OCI-LY3 (cell line): ENCODE data around the gene SRF.

Experiments
- H2AFZ ChIP-seq: fragments of 200-600, 300-600 bp; shearing (Covaris generic); 2 replicates; pipeline ENCODE4 v1.6.0; 2014; ENCODE audit warnings: antibody characterized with exemption, low read depth, low read length
- H3K27ac ChIP-seq: fragments of 200-600, 300-600 bp; sonication (generic); 2 replicates; pipeline ENCODE4 v1.5.1; 2014; ENCODE audit warnings: mild to moderate bottlenecking, low read length, moderate library complexity, mixed read lengths
- H3K27me3 ChIP-seq: fragments of 200-600, 300-600 bp; sonication (generic); 2 replicates; pipeline ENCODE4 v1.6.1; 2014; ENCODE audit warnings: low read depth, low read length, mixed read lengths
- H3K36me3 ChIP-seq: fragments of 200-600, 300-600 bp; sonication (generic); replicated peaks from 2 replicates; pipeline ENCODE3; 2014; ENCODE audit warnings: low read depth, low read length, mixed read lengths
- H3K4me1 ChIP-seq: fragments of 300-600, 200-600 bp; sonication (generic); 2 replicates; pipeline ENCODE4 v1.6.1; 2014; ENCODE audit warnings: low read length, mixed read lengths
- H3K4me2 ChIP-seq: fragments of 200-600, 300-600 bp; sonication (generic); 2 replicates; pipeline ENCODE4 v1.6.1; 2014; ENCODE audit warnings: low read length, mixed read lengths
- H3K4me3 ChIP-seq: fragments of 300-600, 200-600 bp; sonication (generic); 2 replicates; pipeline ENCODE4 v1.5.1; 2014; ENCODE audit warnings: antibody characterized with exemption, mild to moderate bottlenecking, low read length, moderate library complexity
- H3K79me2 ChIP-seq: fragments of 300-600, 200-600 bp; shearing (Covaris generic); 2 replicates; pipeline ENCODE4 v1.6.1; 2014; ENCODE audit warnings: mild to moderate bottlenecking, low read length, mixed read lengths
- H3K9ac ChIP-seq: fragments of 300-600, 200-600 bp; shearing (Covaris generic); 2 replicates; pipeline ENCODE4 v1.6.0; 2014; ENCODE audit warnings: mild to moderate bottlenecking, low read length, moderate library complexity
- H3K9me3 ChIP-seq: fragments of 200-600, 300-600 bp; shearing (Covaris generic); 2 replicates; pipeline ENCODE4 v1.6.1; 2014; ENCODE audit warnings: low read length, mixed read lengths; ENCODE audit not compliant: insufficient read depth
- H4K20me1 ChIP-seq: fragments of 200-600, 300-600 bp; sonication (generic); 2 replicates; pipeline ENCODE4 v1.6.1; 2016; ENCODE audit warnings: low read length, mixed read lengths; ENCODE audit not compliant: insufficient read depth
- CTCF ChIP-seq: fragments of 200-600, 300-600 bp; sonication (generic); IDR thresholded peaks from 2 replicates; pipeline ENCODE4 v1.5.1; 2014; ENCODE audit warnings: antibody characterized with exemption, low read length, low read depth
- EZH2phosphoT487 ChIP-seq: fragments of 200-600 bp; shearing (Covaris generic); IDR thresholded peaks from 2 replicates; pipeline ENCODE4 v1.6.1; 2018; ENCODE audit warnings: antibody characterized with exemption, mixed run types, low read depth

SRF gene

DNA sequence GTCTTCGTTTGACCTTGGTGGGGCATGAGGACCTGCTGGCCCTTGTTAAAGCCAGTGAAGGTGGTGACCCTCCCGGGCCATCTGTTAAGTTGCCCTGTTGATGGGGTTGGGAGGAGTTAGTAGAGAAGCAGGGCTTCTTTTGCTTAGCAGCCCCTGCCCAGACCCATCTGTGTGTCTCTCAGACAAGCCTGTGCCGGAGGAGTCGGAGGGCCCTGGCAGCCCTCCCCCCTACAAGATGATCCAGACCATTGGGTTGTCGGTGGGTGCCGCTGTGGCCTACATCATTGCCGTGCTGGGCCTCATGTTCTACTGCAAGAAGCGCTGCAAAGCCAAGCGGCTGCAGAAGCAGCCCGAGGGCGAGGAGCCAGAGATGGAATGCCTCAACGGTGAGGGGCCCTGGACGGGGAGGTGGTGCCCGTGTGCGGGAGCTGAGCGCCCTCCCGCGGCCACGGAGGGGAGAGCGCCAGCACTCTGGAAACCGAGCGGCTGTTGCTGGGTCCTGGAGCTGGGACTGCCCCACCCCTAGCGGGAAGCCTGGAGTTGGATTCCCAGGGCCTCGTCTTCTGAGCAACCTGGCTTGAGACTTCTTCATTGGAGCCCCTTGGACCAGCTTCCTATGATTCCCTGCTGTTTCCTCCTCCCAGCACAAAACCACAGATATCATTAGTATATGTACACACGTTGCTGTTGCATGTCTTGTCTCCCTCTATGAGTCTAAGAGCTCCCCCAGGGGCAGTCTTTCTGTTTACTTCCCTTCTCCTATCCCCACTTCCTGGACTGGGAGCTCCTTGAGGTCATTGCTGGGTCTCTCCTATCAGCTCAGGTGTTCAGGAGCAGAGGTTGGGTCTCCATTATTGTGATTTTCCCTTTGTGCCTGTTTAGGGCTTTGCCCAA is 27.6 kb upstream of the SRF start:
- peaks cover 10% of the 10 kb centered on the region; the same call in 1 of the 2 replicates for H3K27me3 ChIP-seq
- H3K4me3 ChIP-seq = peak overlapping the region; percentile 54
- H3K36me3 ChIP-seq = no peaks in the 10 kb centered on the region
- H3K9me3 ChIP-seq = no peaks in the 10 kb centered on the region
- peak overlapping the region; percentile 81 for H3K4me2 ChIP-seq
- peaks cover 14% of the 10 kb centered on the region; the same call in 1 of the 2 replicates for H3K4me1 ChIP-seq
- TF ChIP-seq CTCF (peak; percentile 97), EZH2phosphoT487 (no peak)
- peak overlapping the region; percentile 79 for H2AFZ ChIP-seq
- H3K9ac ChIP-seq = peak overlapping the region; percentile 5; the same call in 1 of the 2 replicates
- no peak overlapping the region for H3K27ac ChIP-seq
- no peaks in the 10 kb centered on the region for H3K79me2 ChIP-seq
- H4K20me1 ChIP-seq = no peaks in the 10 kb centered on the region

DNA sequence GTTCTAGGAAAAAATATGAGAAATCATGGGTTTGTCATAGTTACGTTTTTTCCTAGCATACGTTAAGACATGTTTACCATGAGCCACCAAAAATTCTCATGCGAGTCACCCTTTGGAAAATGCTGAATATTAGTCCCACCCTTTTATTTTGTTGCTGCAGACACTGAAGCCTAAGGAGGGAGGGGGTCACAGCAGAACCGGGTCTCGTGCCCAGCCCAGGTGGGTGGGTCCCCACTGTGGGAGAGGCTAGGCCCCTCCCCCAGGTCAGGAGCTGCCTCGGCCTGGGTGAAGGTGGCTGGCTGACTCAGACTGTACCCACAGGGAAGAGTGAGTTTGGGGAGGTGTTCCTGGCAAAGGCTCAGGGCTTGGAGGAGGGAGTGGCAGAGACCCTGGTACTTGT is 26.2 kb upstream of the SRF start:
- Histone ChIP-seq H3K79me2 (no peaks in the 10 kb centered on the region), H3K27me3 (peaks cover 10% of the 10 kb centered on the region; the same call in 1 of the 2 replicates), H3K4me3 (no peak overlapping the region), H4K20me1 (no peaks in the 10 kb centered on the region), H2AFZ (no peak overlapping the region), H3K9me3 (no peaks in the 10 kb centered on the region), H3K4me1 (peaks cover 11% of the 10 kb centered on the region; the same call in 1 of the 2 replicates), H3K9ac (no peak overlapping the region), H3K36me3 (no peaks in the 10 kb centered on the region), H3K27ac (no peak overlapping the region), H3K4me2 (no peak overlapping the region)
- TF ChIP-seq CTCF (no peak), EZH2phosphoT487 (no peak)

GRCh38 chr6:43146261-43146660 is 24.8 kb upstream of the SRF start:
- TF ChIP-seq EZH2phosphoT487 (no peak), CTCF (peak; percentile 31; the same call in 1 of the 2 replicates)
- no peaks in the 10 kb centered on the region for H3K36me3 ChIP-seq
- no peak overlapping the region for H3K4me2 ChIP-seq
- peaks cover 10% of the 10 kb centered on the region; the same call in 1 of the 2 replicates for H3K27me3 ChIP-seq
- no peak overlapping the region for H3K4me3 ChIP-seq
- H3K9ac ChIP-seq = no peak overlapping the region
- no peak overlapping the region for H2AFZ ChIP-seq
- H3K79me2 ChIP-seq = no peaks in the 10 kb centered on the region
- no peak overlapping the region for H3K27ac ChIP-seq
- no peaks in the 10 kb centered on the region for H3K9me3 ChIP-seq
- peaks cover 8% of the 10 kb centered on the region; the same call in 1 of the 2 replicates for H3K4me1 ChIP-seq
- no peaks in the 10 kb centered on the region for H4K20me1 ChIP-seq
